Adrenal gland (tissue), 5 donors: ENCODE results near the gene ZNF200.

Experiments used
- POLR2A ChIP-seq, 2 donors: fragments of 450-650 bp; IDR thresholded peaks; one replicate each; pipeline ENCODE4 v1.6.1; 2017; ENCODE audit warnings: antibody characterized with exemption in 2 of 2, mild to moderate bottlenecking in 2 of 2, moderate library complexity in 1 of 2
- TF ChIP-seq, protein P1 (sequence below), 6 experiments: fragments of 450-650 bp in 4 of 6; fragments of 200-600 bp in 2 of 6; sonication (generic) in 1 of 6; IDR thresholded peaks; 1 replicate in 5 of 6; 2 replicates in 1 of 6; pipeline versions ENCODE4 v1.5.1 to v1.8.0; 2016 to 2021; ENCODE audit warnings: antibody characterized with exemption in 6 of 6, mild to moderate bottlenecking in 2 of 6, moderate library complexity in 1 of 6
- donor health status: DM: no; HTN: no; CAD: no.

- TF ChIP-seq POLR2A (IDR thresholded peaks at IDR 0.05): no peak
- TF ChIP-seq, protein P1, sequence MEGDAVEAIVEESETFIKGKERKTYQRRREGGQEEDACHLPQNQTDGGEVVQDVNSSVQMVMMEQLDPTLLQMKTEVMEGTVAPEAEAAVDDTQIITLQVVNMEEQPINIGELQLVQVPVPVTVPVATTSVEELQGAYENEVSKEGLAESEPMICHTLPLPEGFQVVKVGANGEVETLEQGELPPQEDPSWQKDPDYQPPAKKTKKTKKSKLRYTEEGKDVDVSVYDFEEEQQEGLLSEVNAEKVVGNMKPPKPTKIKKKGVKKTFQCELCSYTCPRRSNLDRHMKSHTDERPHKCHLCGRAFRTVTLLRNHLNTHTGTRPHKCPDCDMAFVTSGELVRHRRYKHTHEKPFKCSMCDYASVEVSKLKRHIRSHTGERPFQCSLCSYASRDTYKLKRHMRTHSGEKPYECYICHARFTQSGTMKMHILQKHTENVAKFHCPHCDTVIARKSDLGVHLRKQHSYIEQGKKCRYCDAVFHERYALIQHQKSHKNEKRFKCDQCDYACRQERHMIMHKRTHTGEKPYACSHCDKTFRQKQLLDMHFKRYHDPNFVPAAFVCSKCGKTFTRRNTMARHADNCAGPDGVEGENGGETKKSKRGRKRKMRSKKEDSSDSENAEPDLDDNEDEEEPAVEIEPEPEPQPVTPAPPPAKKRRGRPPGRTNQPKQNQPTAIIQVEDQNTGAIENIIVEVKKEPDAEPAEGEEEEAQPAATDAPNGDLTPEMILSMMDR (IDR thresholded peaks at IDR 0.05): no peak
These were observed 47.3 kb upstream of the ZNF200 start for GRCh38 chr16:3282103-3282729.
